GM12878 (cell line): ENCODE measurements around the gene F12. TPM values are rescaled to one million over a fixed set of nuclear protein-coding genes. Genes with fewer than 3 reads are reported as not detected.

Source experiments
- DPF2 ChIP-seq: fragments of 450-650 bp; IDR thresholded peaks from 2 replicates; pipeline ENCODE4 v1.6.1; 2017; ENCODE audit warnings: mild to moderate bottlenecking
- HDGF ChIP-seq: fragments of 450-650 bp; IDR thresholded peaks from 2 replicates; pipeline ENCODE4 v1.6.1; 2016; ENCODE audit warnings: antibody characterized with exemption
- LARP7 ChIP-seq: fragments of 450-650 bp; IDR thresholded peaks from 2 replicates; pipeline ENCODE4 v1.6.1; 2017; ENCODE audit warnings: mild to moderate bottlenecking
- MYC ChIP-seq: IDR thresholded peaks from 2 replicates; pipeline ENCODE4 v1.6.1; 2011; ENCODE audit warnings: mild to moderate bottlenecking, low read length, moderate library complexity, inconsistent platforms; ENCODE audit not compliant: insufficient read depth, insufficient replicate concordance, insufficient read length, severe bottlenecking
- NBN ChIP-seq: fragments of 450-650 bp; IDR thresholded peaks from 2 replicates; pipeline ENCODE4 v1.6.1; 2016
- NRF1 ChIP-seq: conservative IDR thresholded peaks from 2 replicates; pipeline ENCODE4 v1.6.1; 2011; ENCODE audit warnings: mild to moderate bottlenecking, low read depth, low read length, improper control_type of control experiment
- POLR2A ChIP-seq: IDR thresholded peaks from 2 replicates; pipeline ENCODE4 v1.6.1; 2011; ENCODE audit warnings: low read depth, mild to moderate bottlenecking, low read length
- RAD21 ChIP-seq: IDR thresholded peaks from 2 replicates; pipeline ENCODE4 v1.6.1; 2011; ENCODE audit warnings: mild to moderate bottlenecking, low read depth, low read length, moderate library complexity; ENCODE audit not compliant: insufficient read depth
- SIX5 ChIP-seq: IDR thresholded peaks from 2 replicates; pipeline ENCODE4 v1.6.1; 2011; ENCODE audit warnings: mild to moderate bottlenecking, low read depth, low read length, moderate library complexity; ENCODE audit not compliant: severe bottlenecking
- SMAD5 ChIP-seq: IDR thresholded peaks from 2 replicates; pipeline ENCODE4 v1.6.1; 2016; ENCODE audit warnings: antibody characterized with exemption, low read depth
- TCF7 ChIP-seq: IDR thresholded peaks from 2 replicates; pipeline ENCODE4 v1.6.1; 2014; ENCODE audit warnings: antibody characterized with exemption, borderline replicate concordance
- polyA plus RNA-seq, 11 experiments: library from polyadenylated mRNA; depleted of rRNA in 4 of 11; unstranded in 6 of 11; stranded (reverse) in 5 of 11; fragments of >200 nt; fragmentation: Nextera tagmentation in 4 of 11; fragmentation: Illumina TruSeq in 1 of 11; extraction: Ambion mirVana in 4 of 11; extraction: Trizol in 1 of 11; gene quantifications; 1 replicate in 1 of 11; 2 replicates in 10 of 11; pipeline versions ENCODE4 v1.2.1 to v1.2.3, GENCODE V29; 2011 to 2016; ENCODE audit warnings: inconsistent platforms in 2 of 11, missing spikeins in 2 of 11, low read depth in 1 of 11
- total RNA-seq, 4 experiments: library from RNA; depleted of rRNA in 3 of 4; stranded (reverse); fragments of >200 nt in 3 of 4; fragmentation: Illumina TruSeq in 1 of 4; extraction: Trizol in 1 of 4; gene quantifications; 2 replicates each; pipeline versions ENCODE4 v1.2.1 to v1.2.3, GENCODE V29; 2013 to 2021

The F12 gene
- total and polyA plus RNA-seq, 10 of the 15 experiments (the other 5 are each of a cell fraction or from before 2014, with no cell fraction given) = 0.25 to 11.3 (median 5.5) TPM

- TF ChIP-seq SIX5 (no peak), HDGF (no peak), DPF2 (no peak), RAD21 (peak; percentile 86), TCF7 (no peak; the same call in 1 of the 2 replicates), NRF1 (no peak), LARP7 (no peak), NBN (no peak), SMAD5 (no peak), POLR2A (no peak), MYC (peak; percentile 44)
Measured at GRCh38 chr5:177390363-177391300, 18.7 kb downstream of the F12 start (continued).
